Neural crest cell (in vitro differentiated cells): Measurements from ENCODE around the gene HNMT. TPM values are rescaled to one million over a fixed set of nuclear protein-coding genes. Genes with fewer than 3 reads are reported as not detected.

Experiments used
- DNase-seq: peaks from one replicate; pipeline ENCODE4 v3.0.0; 2021; ENCODE audit warnings: low read depth, mixed read lengths, low spot score
- H3K27ac Mint-ChIP-seq: one replicate; pipeline ENCODE4 v1.8.0; 2021; ENCODE audit warnings: mild to moderate bottlenecking, mixed read lengths; ENCODE audit not compliant: unreplicated experiment
- H3K27me3 Mint-ChIP-seq: 2 replicates; pipeline ENCODE4 v1.8.0; 2021; ENCODE audit warnings: low read depth, mild to moderate bottlenecking, mixed read lengths
- H3K36me3 Mint-ChIP-seq: 2 replicates; pipeline ENCODE4 v1.8.0; 2021; ENCODE audit warnings: low read depth, mild to moderate bottlenecking, mixed read lengths
- H3K4me1 Mint-ChIP-seq: 2 replicates; pipeline ENCODE4 v1.8.0; 2021; ENCODE audit warnings: mixed read lengths
- H3K4me3 Mint-ChIP-seq: one replicate; pipeline ENCODE4 v1.8.0; 2021; ENCODE audit warnings: mild to moderate bottlenecking, mixed read lengths
- H3K9me3 Mint-ChIP-seq: 2 replicates; pipeline ENCODE4 v1.8.0; 2021; ENCODE audit warnings: mixed read lengths
- CTCF ChIP-seq: fragments of 200-600 bp; sonication (generic); conservative IDR thresholded peaks from 2 replicates; pipeline ENCODE4 v1.5.0; 2021; ENCODE audit warnings: antibody characterized with exemption, mild to moderate bottlenecking
- total RNA-seq: library from RNA; stranded (reverse); gene quantifications from 2 replicates; pipeline ENCODE4 v1.2.1, GENCODE V29; 2021

The HNMT gene
- total RNA-seq, 1 donor from 2014 or later = 5.5 TPM

- DNase-seq = no peak
- H3K27me3 Mint-ChIP-seq = no peaks in the 10 kb centered on the region
- H3K36me3 Mint-ChIP-seq = no peaks in the 10 kb centered on the region
- no peaks in the 10 kb centered on the region for H3K4me1 Mint-ChIP-seq
- H3K9me3 Mint-ChIP-seq = no peaks in the 10 kb centered on the region
- H3K27ac Mint-ChIP-seq = no peak overlapping the region
- H3K4me3 Mint-ChIP-seq = no peak overlapping the region
- no peak for TF ChIP-seq CTCF
Measured at GRCh38 chr2:138021154-138021553, 56.9 kb downstream of the HNMT start.

- no peak overlapping the region for H3K27ac Mint-ChIP-seq
- H3K27me3 Mint-ChIP-seq = no peaks in the 10 kb centered on the region
- no peaks in the 10 kb centered on the region for H3K36me3 Mint-ChIP-seq
- DNase-seq = no peak
- H3K9me3 Mint-ChIP-seq = no peaks in the 10 kb centered on the region
- TF ChIP-seq CTCF = no peak
- H3K4me3 Mint-ChIP-seq = no peak overlapping the region
- H3K4me1 Mint-ChIP-seq = no peaks in the 10 kb centered on the region
Measured at GRCh38 chr2:138023298-138023697, 59.0 kb downstream of the HNMT start.

- Mint-ChIP-seq H3K27me3 (no peaks in the 10 kb centered on the region), H3K4me1 (no peaks in the 10 kb centered on the region), H3K27ac (no peak overlapping the region), H3K4me3 (no peak overlapping the region), H3K9me3 (no peaks in the 10 kb centered on the region), H3K36me3 (no peaks in the 10 kb centered on the region)
- DNase-seq = no peak
- no peak for TF ChIP-seq CTCF
Measured at GRCh38 chr2:138023976-138024375, 59.7 kb downstream of the HNMT start.

- Mint-ChIP-seq H3K27me3 (no peaks in the 10 kb centered on the region), H3K4me3 (no peak overlapping the region), H3K4me1 (no peaks in the 10 kb centered on the region), H3K9me3 (no peaks in the 10 kb centered on the region), H3K27ac (no peak overlapping the region), H3K36me3 (no peaks in the 10 kb centered on the region)
- no peak for TF ChIP-seq CTCF
- DNase-seq = no peak
Measured at GRCh38 chr2:138026111-138027020, 62.1 kb downstream of the HNMT start.

- Mint-ChIP-seq H3K9me3 (no peaks in the 10 kb centered on the region), H3K4me1 (no peaks in the 10 kb centered on the region), H3K27me3 (no peaks in the 10 kb centered on the region), H3K4me3 (no peak overlapping the region), H3K36me3 (no peaks in the 10 kb centered on the region), H3K27ac (no peak overlapping the region)
- TF ChIP-seq CTCF = no peak
- DNase-seq = no peak
Measured at GRCh38 chr2:138028538-138028937, 64.3 kb downstream of the HNMT start.
